ENCODE data around the gene PKP2. TPM values are rescaled to one million over a fixed set of nuclear protein-coding genes. Genes with fewer than 3 reads are reported as not detected.

The PKP2 gene
- total and polyA plus RNA-seq, 2 donors (not counting 1 experiment from before 2014, with no cell fraction given): under 0.01 to 0.15 TPM

- H3K27ac ChIP-seq (ENCODE audit: insufficient read depth, low read length): no peak overlapping the region
- TF ChIP-seq CTCF (conservative IDR thresholded peaks at IDR 0.05 in 1 of 2, IDR thresholded peaks at IDR 0.05 in 1 of 2; ENCODE audit: low read depth in 1 of 2, low read length in 2 of 2): no peak
Observed at GRCh38 chr12:32902287-32902997, 5.9 kb upstream of the PKP2 start.

GRCh38 chr12:32901553-32901952 is 5.0 kb upstream of the PKP2 start:
- H4K20me1 ChIP-seq (ENCODE audit: control insufficient read depth, extremely low read depth, insufficient read depth, low read length): no peaks in the 10 kb centered on the region
- H3K4me2 ChIP-seq (ENCODE audit: extremely low read depth, insufficient read depth, low read length): no peak overlapping the region
- no peaks in the 10 kb centered on the region for H3K9me3 ChIP-seq (ENCODE audit: control insufficient read depth, insufficient read depth, low read depth, low read length)
- no peaks in the 10 kb centered on the region for H3K4me1 ChIP-seq (ENCODE audit: control insufficient read depth, extremely low read depth, insufficient read depth, low read length)
- DNase-seq (ENCODE audit: low read depth in 2 of 2): peak in 1 of 2 donors; percentile 54
- H3K27me3 ChIP-seq (ENCODE audit: control insufficient read depth, insufficient read depth, low read length): peaks cover 5% of the 10 kb centered on the region
- no peak overlapping the region for H3K9ac ChIP-seq (ENCODE audit: insufficient read depth, low read length)
- no peaks in the 10 kb centered on the region for H3K36me3 ChIP-seq (ENCODE audit: control insufficient read depth, insufficient read depth, low read length)
- no peak for TF ChIP-seq CTCF (conservative IDR thresholded peaks at IDR 0.05 in 1 of 2, IDR thresholded peaks at IDR 0.05 in 1 of 2; ENCODE audit: low read depth in 1 of 2, low read length in 2 of 2)
- no peak for TF ChIP-seq EZH2 (IDR thresholded peaks at IDR 0.05; ENCODE audit: low read length, missing control alignments)
- no peak overlapping the region for H2AFZ ChIP-seq (ENCODE audit: low read length)
- H3K4me3 ChIP-seq (replicated peaks in 1 of 4; ENCODE audit: control extremely low read depth in 1 of 4, insufficient read depth in 1 of 4, low read depth in 3 of 4, low read length in 4 of 4): no peak overlapping the region
- no peaks in the 10 kb centered on the region for H3K79me2 ChIP-seq (ENCODE audit: control insufficient read depth, insufficient read depth, low read length)
- H3K27ac ChIP-seq (ENCODE audit: insufficient read depth, low read length): no peak overlapping the region

More at GRCh38 chr12:32902287-32902997, 5.9 kb upstream of the PKP2 start:
- no peaks in the 10 kb centered on the region for H3K79me2 ChIP-seq (ENCODE audit: control insufficient read depth, insufficient read depth, low read length)
- no peak overlapping the region for H3K4me3 ChIP-seq (replicated peaks in 1 of 4; ENCODE audit: control extremely low read depth in 1 of 4, insufficient read depth in 1 of 4, low read depth in 3 of 4, low read length in 4 of 4)
- no peaks in the 10 kb centered on the region for H3K9me3 ChIP-seq (ENCODE audit: control insufficient read depth, insufficient read depth, low read depth, low read length)
- H3K4me1 ChIP-seq (ENCODE audit: control insufficient read depth, extremely low read depth, insufficient read depth, low read length): no peaks in the 10 kb centered on the region
- no peak overlapping the region for H2AFZ ChIP-seq (ENCODE audit: low read length)
- no peak for DNase-seq (ENCODE audit: low read depth in 2 of 2)
- no peak overlapping the region for H3K9ac ChIP-seq (ENCODE audit: insufficient read depth, low read length)
- no peaks in the 10 kb centered on the region for H4K20me1 ChIP-seq (ENCODE audit: control insufficient read depth, extremely low read depth, insufficient read depth, low read length)
- H3K27me3 ChIP-seq (ENCODE audit: control insufficient read depth, insufficient read depth, low read length): no peaks in the 10 kb centered on the region
- no peak overlapping the region for H3K4me2 ChIP-seq (ENCODE audit: extremely low read depth, insufficient read depth, low read length)
- no peaks in the 10 kb centered on the region for H3K36me3 ChIP-seq (ENCODE audit: control insufficient read depth, insufficient read depth, low read length)

- Histone ChIP-seq H3K36me3 (ENCODE audit: control insufficient read depth, insufficient read depth, low read length) (no peaks in the 10 kb centered on the region), H3K9me3 (ENCODE audit: control insufficient read depth, insufficient read depth, low read depth, low read length) (no peaks in the 10 kb centered on the region), H3K27ac (ENCODE audit: insufficient read depth, low read length) (no peak overlapping the region), H3K4me2 (ENCODE audit: extremely low read depth, insufficient read depth, low read length) (no peak overlapping the region), H3K79me2 (ENCODE audit: control insufficient read depth, insufficient read depth, low read length) (no peaks in the 10 kb centered on the region), H3K4me1 (ENCODE audit: control insufficient read depth, extremely low read depth, insufficient read depth, low read length) (no peaks in the 10 kb centered on the region), H3K27me3 (ENCODE audit: control insufficient read depth, insufficient read depth, low read length) (peaks cover 13% of the 10 kb centered on the region), H2AFZ (ENCODE audit: low read length) (no peak overlapping the region), H3K4me3 (replicated peaks in 1 of 4; ENCODE audit: control extremely low read depth in 1 of 4, insufficient read depth in 1 of 4, low read depth in 3 of 4, low read length in 4 of 4) (no peak overlapping the region), H3K9ac (ENCODE audit: insufficient read depth, low read length) (no peak overlapping the region), H4K20me1 (ENCODE audit: control insufficient read depth, extremely low read depth, insufficient read depth, low read length) (no peaks in the 10 kb centered on the region)
- DNase-seq (ENCODE audit: low read depth in 2 of 2): no peak
- TF ChIP-seq EZH2 (IDR thresholded peaks at IDR 0.05; ENCODE audit: low read length, missing control alignments) (no peak), CTCF (conservative IDR thresholded peaks at IDR 0.05 in 1 of 2, IDR thresholded peaks at IDR 0.05 in 1 of 2; ENCODE audit: low read depth in 1 of 2, low read length in 2 of 2) (no peak)
Observed at GRCh38 chr12:32897687-32898573, 1.4 kb upstream of the PKP2 start.

Data from fibroblast of lung (primary cell).